G401 (cell line): ENCODE results near the gene COX18. TPM values are rescaled to one million over a fixed set of nuclear protein-coding genes. Genes with fewer than 3 reads are reported as not detected.
A peak's percentile ranks its signal among the peaks of the same experiment; 100 is the strongest.

Experiments used
- DNase-seq: peaks from one replicate; pipeline ENCODE4 v3.0.0-alpha.2; 2015; ENCODE audit warnings: low spot score
- in situ Hi-C: cut with HindIII; loops from 2 replicates; pipeline ENCODE4 v1.10.0; 2016; ENCODE audit warnings: low sequenced_read_pairs, mixed read lengths
- total RNA-seq: library from RNA; depleted of rRNA; stranded (reverse); fragments of >200 nt; shearing (Covaris generic); gene quantifications from 2 replicates; pipeline ENCODE4 v1.2.3, GENCODE V29; 2014

Gene COX18
- total RNA-seq, 1 experiment from 2014 or later: 46.5 TPM

DNA sequence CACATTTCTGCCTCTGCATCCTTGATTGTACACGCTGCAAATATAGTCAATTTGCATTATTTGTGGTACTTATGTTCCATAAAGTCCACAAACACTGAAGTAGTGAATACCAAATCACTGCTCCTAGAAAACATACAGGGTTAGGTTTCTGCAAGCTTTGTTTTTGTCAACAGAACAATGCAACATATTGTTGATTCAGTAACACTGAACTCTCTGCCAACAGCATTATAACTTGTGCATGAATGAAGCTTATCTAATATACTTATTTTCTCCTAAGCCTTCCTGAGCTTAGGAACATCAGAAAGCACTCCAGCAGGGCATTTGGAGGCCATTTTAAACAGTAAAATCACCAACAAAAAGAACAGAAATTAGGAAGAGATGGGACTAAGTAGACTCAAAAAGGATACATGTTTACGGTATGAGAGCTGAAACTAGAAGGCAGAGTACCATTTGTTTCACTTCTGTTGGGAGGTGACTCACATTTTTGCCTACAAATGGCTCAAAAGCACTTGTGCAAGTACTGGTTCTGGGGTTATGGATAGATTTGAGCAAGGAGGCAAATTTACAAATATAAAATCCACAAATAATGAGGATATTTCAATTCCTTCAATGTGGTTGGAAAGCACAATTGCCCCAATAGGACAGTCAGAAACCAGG, 14.1 kb downstream of the COX18 start:
- no peak for DNase-seq
- in situ Hi-C loops: no loop called here

- no peak for DNase-seq
- in situ Hi-C loops: no loop called here
Observed at GRCh38 chr4:73053974-73054480, 15.5 kb downstream of the COX18 start.

DNA sequence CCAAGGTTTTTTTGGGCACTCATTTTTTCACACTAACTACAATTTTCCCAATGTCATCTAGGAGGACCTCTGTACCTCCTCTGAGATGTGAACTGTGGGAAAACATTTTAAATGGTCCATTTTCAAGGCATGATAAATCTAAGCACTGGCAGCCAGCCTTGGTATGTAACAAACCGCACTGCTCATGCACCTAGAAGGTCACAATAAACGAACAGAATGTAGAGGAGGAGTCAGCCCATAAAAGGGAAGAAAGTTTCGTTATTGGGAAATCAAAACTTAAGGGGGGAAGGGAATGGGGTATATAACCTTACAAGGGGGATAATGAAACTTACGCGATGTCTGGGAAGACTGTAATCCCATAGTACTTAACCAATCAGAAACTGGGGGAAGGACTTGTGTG, 16.4 kb downstream of the COX18 start:
- in situ Hi-C loops: no loop called here
- DNase-seq: no peak

DNA sequence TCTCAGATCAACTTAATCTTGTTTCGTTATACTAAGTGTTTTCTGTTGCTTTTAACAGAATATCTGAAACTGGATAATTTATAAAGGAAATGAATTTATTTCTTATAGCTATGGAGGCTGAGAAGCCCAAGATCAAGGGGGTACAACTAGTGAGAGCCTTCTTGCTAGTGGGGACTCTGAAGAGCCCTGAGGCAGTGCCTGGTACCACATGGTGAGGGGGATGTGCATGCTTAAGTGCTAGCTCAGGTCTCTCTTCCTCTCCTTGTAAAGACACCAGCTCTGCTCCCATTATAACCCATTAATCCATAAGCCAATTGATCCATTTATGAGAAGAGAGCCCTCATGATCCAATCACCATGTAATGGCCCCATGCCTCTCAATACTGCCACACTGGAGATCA, 17.9 kb downstream of the COX18 start:
- in situ Hi-C loops: no loop called here
- no peak for DNase-seq

DNA sequence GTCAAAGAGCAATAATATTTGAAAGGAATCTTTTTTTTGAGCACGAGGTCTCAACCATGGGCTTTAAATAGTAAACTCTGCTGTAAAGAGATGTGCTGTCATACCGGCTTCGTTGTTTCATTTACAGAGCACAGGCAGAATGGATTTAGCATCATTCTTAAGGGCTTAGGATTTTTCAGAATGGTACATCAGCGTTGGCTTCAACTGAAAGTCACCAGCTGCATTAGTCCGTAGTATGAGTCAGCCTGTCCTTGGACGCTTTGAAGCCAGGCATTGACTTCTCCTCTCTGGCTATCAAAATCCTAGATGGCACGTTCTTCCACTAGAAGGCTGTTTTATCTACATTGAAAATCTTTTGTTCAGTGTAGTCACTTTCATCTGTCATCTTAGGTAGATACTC, 23.6 kb downstream of the COX18 start:
- no peak for DNase-seq
- in situ Hi-C loops: no loop called here

GRCh38 chr4:73037057-73037456, 32.5 kb downstream of the COX18 start:
- DNase-seq: no peak
- in situ Hi-C loops: no loop called here

DNA sequence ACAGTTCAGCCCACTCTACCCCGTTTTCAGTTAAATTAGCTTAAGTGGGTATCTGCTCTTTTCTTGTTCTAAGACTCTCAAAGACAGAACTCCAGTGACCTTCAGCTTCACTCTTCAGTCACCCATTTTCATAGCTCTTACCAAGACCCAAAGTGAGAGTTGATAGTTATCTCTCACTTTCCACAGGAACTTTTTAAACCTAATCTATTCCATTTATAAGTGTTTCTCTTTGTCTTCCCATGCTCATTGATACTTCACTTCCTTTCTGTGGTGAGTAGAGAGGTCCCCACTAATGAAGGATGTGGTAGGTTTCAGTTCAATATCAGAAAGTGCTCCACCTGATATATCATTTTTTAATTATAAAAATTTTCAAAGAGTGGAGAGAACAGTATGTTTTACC, 33.4 kb downstream of the COX18 start:
- DNase-seq: no peak
- in situ Hi-C loops: no loop called here

DNA sequence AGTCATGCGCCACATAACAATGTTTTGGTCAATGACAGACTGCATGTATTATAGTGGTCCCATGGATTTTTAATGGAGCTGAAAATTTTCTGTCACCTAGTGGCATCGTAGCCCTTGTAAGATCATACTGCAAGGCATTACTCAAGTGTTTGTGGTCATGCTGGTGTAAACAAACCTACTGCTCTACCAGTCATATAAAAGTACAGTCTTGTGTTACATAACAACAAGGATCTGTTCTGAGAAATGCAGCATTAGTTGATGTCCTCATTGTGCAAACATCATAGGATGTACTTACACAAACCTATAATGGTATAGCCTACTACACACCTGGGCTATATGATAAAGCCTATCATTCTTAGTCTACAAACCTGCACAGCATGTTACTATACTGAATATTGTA, 34.6 kb downstream of the COX18 start:
- in situ Hi-C loops: no loop called here
- no peak for DNase-seq

GRCh38 chr4:73028621-73029020, 40.9 kb downstream of the COX18 start:
- in situ Hi-C loops: no loop called here
- no peak for DNase-seq

GRCh38 chr4:73021634-73022033, 47.9 kb downstream of the COX18 start:
- peak; percentile 10 for DNase-seq

DNA sequence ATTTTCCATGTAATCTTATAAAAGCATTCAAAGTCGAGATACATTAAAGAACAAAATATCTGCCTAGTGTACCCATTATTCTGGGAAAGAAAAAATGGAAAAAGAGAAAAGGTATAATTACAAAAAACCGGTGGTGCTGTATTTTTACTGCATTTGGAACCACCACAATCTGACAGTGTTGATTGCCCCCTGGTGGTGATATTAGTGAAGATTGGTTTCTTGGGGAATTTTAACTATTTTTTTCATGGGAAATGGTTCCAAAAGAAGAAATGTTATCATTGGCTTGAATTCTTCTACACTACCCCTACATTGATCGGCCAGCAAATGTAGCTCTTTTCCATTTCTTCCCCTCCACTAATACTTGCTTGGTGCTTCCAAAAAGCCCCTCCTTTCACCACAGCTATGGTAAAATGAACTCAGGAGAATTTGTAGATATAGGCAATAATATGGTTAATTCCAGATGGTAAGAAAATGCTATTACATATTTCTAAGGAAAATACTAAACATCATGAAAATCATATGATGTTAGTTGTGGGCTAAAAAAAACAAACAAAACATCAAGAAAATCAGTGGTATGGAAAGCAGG, 50.0 kb downstream of the COX18 start:
- in situ Hi-C loops: no loop called here

More at GRCh38 chr4:73021634-73022033, 47.9 kb downstream of the COX18 start:
- in situ Hi-C loops: no loop called here

GRCh38 chr4:73018595-73018994, 50.9 kb downstream of the COX18 start:
- in situ Hi-C loops: no loop called here
- no peak for DNase-seq

More for the DNA sequence above, 50.0 kb downstream of the COX18 start:
- peak; percentile 37 for DNase-seq

DNA sequence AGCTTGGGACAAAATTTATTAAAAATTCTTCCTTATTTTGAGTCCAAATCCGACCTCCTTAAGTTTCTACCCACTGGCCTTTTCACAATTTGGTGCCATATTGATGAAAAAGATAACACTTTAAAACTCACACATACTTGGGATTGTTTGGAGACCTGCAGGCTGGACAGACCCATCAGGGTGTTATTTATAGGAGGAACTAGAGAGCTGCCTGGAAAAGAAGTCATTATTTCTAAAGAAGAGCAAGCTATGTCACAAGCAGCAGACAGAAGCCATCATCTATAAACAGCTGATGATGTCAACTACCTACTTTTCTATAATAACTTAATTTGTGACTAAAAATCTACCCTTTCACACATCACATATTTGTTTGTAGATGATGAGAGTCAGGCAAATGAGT, 56.2 kb downstream of the COX18 start:
- in situ Hi-C loops: no loop called here
- DNase-seq: no peak

- no peak for DNase-seq
- in situ Hi-C loops: no loop called here
Observed at GRCh38 chr4:73012673-73013072, 56.8 kb downstream of the COX18 start.

DNA sequence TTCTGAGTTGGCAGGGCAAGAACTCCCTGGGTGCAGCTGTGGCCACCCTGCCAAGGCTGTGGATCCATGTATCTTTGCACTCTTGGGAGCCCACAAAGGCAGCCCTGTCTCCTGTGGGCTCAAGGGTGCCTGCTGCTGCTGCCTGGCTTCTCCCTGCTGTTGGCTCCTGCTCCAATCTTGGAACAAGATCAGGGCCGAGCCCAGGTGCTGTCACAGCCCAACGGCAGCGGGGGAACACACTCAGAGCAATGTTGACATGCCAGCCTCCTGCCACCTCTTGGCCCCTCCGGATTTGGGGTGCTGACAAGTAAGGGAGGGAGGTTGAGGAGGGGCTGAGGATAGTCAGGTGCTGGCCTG, 57.9 kb downstream of the COX18 start:
- in situ Hi-C loops: no loop called here
- no peak for DNase-seq

GRCh38 chr4:73010789-73011628, 58.5 kb downstream of the COX18 start:
- in situ Hi-C loops: no loop called here
- DNase-seq: no peak

DNA sequence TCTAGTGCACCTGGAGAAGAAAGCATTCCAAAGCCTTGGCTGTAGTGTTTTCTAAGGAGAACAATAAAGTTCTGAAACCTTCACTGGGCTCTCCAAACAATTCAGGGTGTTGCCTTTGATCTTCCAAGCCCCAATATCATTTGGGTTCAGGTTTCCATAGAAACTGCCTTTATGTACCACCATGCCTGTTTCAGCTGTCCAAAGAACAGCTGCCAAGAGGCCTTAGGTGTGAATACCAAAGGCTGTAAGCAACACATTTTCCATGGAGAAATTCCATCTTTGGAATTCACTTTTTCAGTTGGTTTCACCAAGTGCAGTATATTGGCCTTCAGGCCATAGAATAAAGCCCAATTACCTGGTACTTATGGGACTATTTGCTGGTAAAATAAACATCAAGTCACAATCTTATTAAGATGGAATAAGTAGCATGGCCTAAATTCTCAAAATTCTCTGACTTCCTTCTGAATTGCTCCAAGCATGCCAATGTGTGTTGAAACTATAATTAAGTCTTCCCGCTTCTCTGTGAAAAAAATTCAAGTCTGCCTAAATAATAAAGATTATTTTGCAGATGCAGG, 61.9 kb downstream of the COX18 start:
- in situ Hi-C loops: no loop called here
- DNase-seq: no peak

DNA sequence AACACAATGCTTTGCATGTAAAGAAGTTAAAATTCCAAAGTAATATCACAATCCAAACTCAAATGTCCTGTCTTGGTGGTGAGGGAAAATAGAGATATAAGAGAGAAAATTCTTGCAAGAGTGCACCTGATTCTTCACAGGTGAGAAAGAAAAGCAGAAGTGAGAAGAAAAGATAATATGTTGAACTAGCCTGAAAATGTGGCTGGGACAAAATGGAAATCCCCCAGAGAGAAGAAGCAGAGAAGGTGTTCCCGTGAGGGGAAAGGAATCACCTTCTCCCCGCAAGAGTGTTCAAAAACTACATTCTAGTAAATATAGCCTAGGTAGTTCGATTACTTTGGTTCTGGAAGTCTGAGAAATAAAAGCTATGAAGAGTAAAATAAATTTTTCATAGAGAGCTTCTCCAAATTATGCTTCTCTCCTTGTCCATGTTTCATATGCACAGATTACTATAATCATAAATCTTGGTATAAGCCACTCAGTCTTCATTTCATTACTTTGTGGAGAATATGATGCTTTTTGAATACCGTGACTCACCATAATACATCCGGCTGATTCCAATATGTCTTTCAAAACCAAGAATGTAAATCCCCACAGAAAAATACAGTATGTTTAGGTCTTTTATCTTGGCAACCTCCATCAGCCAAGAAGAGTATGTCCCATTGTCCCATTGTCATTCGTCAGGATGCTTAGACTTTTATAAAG, 63.1 kb downstream of the COX18 start:
- in situ Hi-C loops: no loop called here
- DNase-seq: no peak

- in situ Hi-C loops: no loop called here
- DNase-seq: no peak
Observed at GRCh38 chr4:73005514-73005913, 64.0 kb downstream of the COX18 start.
